Bronchus fibroblast of lung (primary cell): ENCODE measurements around the gene LYVE1. TPM values are rescaled to one million over a fixed set of nuclear protein-coding genes. Genes with fewer than 3 reads are reported as not detected.

Source experiments
- total RNA-seq: library from RNA; depleted of rRNA; stranded (reverse); fragments of >200 nt; gene quantifications from 2 replicates; pipeline ENCODE4 v1.2.3, GENCODE V29; 2015

Gene LYVE1
- not detected in 2 replicates for total RNA-seq

GRCh38 chr11:10568486-10568941 is at the start of gene LYVE1:
Gene LYVE1, minus strand, starts transcription at chr11:10568665. Its CDS starts 133 bp downstream, at chr11:10568532.

GRCh38 chr11:10540915-10541560 is 27.4 kb downstream of the LYVE1 start, which contains the start of gene RNF141:
Gene RNF141, minus strand, starts transcription at chr11:10541187. Its CDS starts 7,029 bp downstream, at chr11:10534158.

Other genes with a start within 250 kb of the LYVE1 start
- gene AMPD3, start 113.4 kb downstream of the LYVE1 start, total RNA-seq = 3.4 and 6.2 TPM in 2 replicates
- gene RNF141, start 27.5 kb downstream of the LYVE1 start, total RNA-seq = 11.7 and 15.6 TPM in 2 replicates
- gene IRAG1, start 125.1 kb upstream of the LYVE1 start, total RNA-seq = 0.59 and 0.67 TPM in 2 replicates
- 15.6 TPM in 2 replicates for gene CTR9, start 182.6 kb upstream of the LYVE1 start, total RNA-seq
- gene EIF4G2, start 240.3 kb upstream of the LYVE1 start, total RNA-seq = 487 and 516 TPM in 2 replicates